ENCODE results near the gene SEMA5A.

The SEMA5A gene

GRCh38 chr5:9297134-9297533 lies 248.7 kb downstream of the SEMA5A start:
- no peak for TF ChIP-seq CTCF (IDR thresholded peaks at IDR 0.05)
- Histone ChIP-seq H3K4me1 (ENCODE audit: control insufficient read depth in 1 of 2, insufficient read depth in 1 of 2, low read depth in 1 of 2, low read length in 1 of 2) (no peaks in the 10 kb centered on the region), H3K4me3 (ENCODE audit: low read depth in 1 of 2, low read length in 1 of 2) (no peak overlapping the region), H3K36me3 (no peaks in the 10 kb centered on the region), H3K9me3 (no peaks in the 10 kb centered on the region), H3K27me3 (no peaks in the 10 kb centered on the region), H3K27ac (no peak overlapping the region)

- no peak for TF ChIP-seq CTCF (IDR thresholded peaks at IDR 0.05)
- no peaks in the 10 kb centered on the region for H3K27me3 ChIP-seq
- H3K36me3 ChIP-seq, result no peaks in the 10 kb centered on the region
- H3K9me3 ChIP-seq, result no peaks in the 10 kb centered on the region
- H3K27ac ChIP-seq, result no peak overlapping the region
- no peaks in the 10 kb centered on the region for H3K4me1 ChIP-seq (ENCODE audit: control insufficient read depth in 1 of 2, insufficient read depth in 1 of 2, low read depth in 1 of 2, low read length in 1 of 2)
- H3K4me3 ChIP-seq (ENCODE audit: low read depth in 1 of 2, low read length in 1 of 2), result no peak overlapping the region
These were observed 250.4 kb downstream of the SEMA5A start for GRCh38 chr5:9295466-9295801.

GRCh38 chr5:9294793-9295465 lies 250.9 kb downstream of the SEMA5A start:
- Histone ChIP-seq H3K27ac (no peak overlapping the region), H3K4me3 (ENCODE audit: low read depth in 1 of 2, low read length in 1 of 2) (no peak overlapping the region), H3K9me3 (no peaks in the 10 kb centered on the region), H3K36me3 (no peaks in the 10 kb centered on the region), H3K4me1 (ENCODE audit: control insufficient read depth in 1 of 2, insufficient read depth in 1 of 2, low read depth in 1 of 2, low read length in 1 of 2) (no peaks in the 10 kb centered on the region), H3K27me3 (no peaks in the 10 kb centered on the region)
- TF ChIP-seq CTCF (IDR thresholded peaks at IDR 0.05), result no peak

- no peak overlapping the region for H3K27ac ChIP-seq
- H3K4me3 ChIP-seq (ENCODE audit: low read depth in 1 of 2, low read length in 1 of 2), result no peak overlapping the region
- no peaks in the 10 kb centered on the region for H3K9me3 ChIP-seq
- no peaks in the 10 kb centered on the region for H3K4me1 ChIP-seq (ENCODE audit: control insufficient read depth in 1 of 2, insufficient read depth in 1 of 2, low read depth in 1 of 2, low read length in 1 of 2)
- no peaks in the 10 kb centered on the region for H3K36me3 ChIP-seq
- no peaks in the 10 kb centered on the region for H3K27me3 ChIP-seq
- TF ChIP-seq CTCF (IDR thresholded peaks at IDR 0.05), result no peak
These were observed 257.6 kb downstream of the SEMA5A start for GRCh38 chr5:9288234-9288633.

- Histone ChIP-seq H3K4me3 (ENCODE audit: low read depth in 1 of 2, low read length in 1 of 2) (no peak overlapping the region), H3K36me3 (no peaks in the 10 kb centered on the region), H3K9me3 (no peaks in the 10 kb centered on the region), H3K4me1 (ENCODE audit: control insufficient read depth in 1 of 2, insufficient read depth in 1 of 2, low read depth in 1 of 2, low read length in 1 of 2) (no peaks in the 10 kb centered on the region), H3K27ac (no peak overlapping the region), H3K27me3 (no peaks in the 10 kb centered on the region)
- TF ChIP-seq CTCF (IDR thresholded peaks at IDR 0.05), result no peak
These were observed 261.0 kb downstream of the SEMA5A start for GRCh38 chr5:9284781-9285307.

Data from neutrophil (primary cell).